ENCODE results near the gene SSH2.

DNA sequence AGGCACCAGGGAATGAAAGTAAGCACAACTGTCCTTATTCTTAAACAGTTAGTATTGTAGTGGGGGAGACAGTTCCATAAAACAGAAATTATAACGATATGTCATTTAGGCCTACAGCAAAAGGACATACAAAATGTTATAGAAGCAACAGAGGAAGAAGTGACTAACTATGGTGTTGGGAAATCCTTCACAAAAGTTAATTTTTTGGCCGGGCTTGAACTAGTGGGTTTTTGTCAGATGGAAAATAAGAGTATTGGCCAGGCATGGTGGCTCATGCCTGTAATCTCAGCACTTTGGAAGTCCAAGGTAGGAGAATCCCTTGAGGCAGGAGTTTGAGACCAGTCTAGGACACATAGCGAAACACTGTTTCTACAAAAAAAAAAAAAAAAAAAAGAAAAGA lies 127.8 kb downstream of the SSH2 start:
- no peak for TF ChIP-seq EZH2phosphoT487 (conservative IDR thresholded peaks at IDR 0.05; ENCODE audit: low read length)
- TF ChIP-seq, protein P1, sequence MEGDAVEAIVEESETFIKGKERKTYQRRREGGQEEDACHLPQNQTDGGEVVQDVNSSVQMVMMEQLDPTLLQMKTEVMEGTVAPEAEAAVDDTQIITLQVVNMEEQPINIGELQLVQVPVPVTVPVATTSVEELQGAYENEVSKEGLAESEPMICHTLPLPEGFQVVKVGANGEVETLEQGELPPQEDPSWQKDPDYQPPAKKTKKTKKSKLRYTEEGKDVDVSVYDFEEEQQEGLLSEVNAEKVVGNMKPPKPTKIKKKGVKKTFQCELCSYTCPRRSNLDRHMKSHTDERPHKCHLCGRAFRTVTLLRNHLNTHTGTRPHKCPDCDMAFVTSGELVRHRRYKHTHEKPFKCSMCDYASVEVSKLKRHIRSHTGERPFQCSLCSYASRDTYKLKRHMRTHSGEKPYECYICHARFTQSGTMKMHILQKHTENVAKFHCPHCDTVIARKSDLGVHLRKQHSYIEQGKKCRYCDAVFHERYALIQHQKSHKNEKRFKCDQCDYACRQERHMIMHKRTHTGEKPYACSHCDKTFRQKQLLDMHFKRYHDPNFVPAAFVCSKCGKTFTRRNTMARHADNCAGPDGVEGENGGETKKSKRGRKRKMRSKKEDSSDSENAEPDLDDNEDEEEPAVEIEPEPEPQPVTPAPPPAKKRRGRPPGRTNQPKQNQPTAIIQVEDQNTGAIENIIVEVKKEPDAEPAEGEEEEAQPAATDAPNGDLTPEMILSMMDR (IDR thresholded peaks at IDR 0.05; ENCODE audit: insufficient read depth, low read length, poor library complexity, severe bottlenecking) = no peak

All from SU-DHL-6 (cell line).